ENCODE results near the gene CCDC66. TPM values are rescaled to one million over a fixed set of nuclear protein-coding genes. Genes with fewer than 3 reads are reported as not detected.
"Not testable (repeated sequence)": the region's sequence is repeated elsewhere in the genome, so short reads cannot be mapped to it uniquely, and the experiment has no call there.

The CCDC66 gene
- total RNA-seq, 4 donors from 2014 or later = 13.1 to 48.1 (median 21.4) TPM

- intact Hi-C loops (cut with DNase I; ENCODE audit: low total_unique reads) = no loop called here
- TF ChIP-seq EP300 (IDR thresholded peaks at IDR 0.05; ENCODE audit: low read depth) = no peak
- TF ChIP-seq POLR2AphosphoS5 (IDR thresholded peaks at IDR 0.05) = no peak
- no peak for TF ChIP-seq CTCF (IDR thresholded peaks at IDR 0.05)
- TF ChIP-seq POLR2A (IDR thresholded peaks at IDR 0.05) = no peak
- in situ Hi-C loops (cut with MboI; ENCODE audit: low pct_ligation_motif_present in 1 of 4, low pct_unique_long_range_greater_than_20kb in 1 of 4, low sequenced_read_pairs in 3 of 4) = no loop called here
- no peak for DNase-seq
- Histone ChIP-seq H3K4me3 (no peak overlapping the region), H3K4me1 (no peaks in the 10 kb centered on the region), H3K36me3 (no peaks in the 10 kb centered on the region), H3K9me3 (no peaks in the 10 kb centered on the region), H3K27ac (no peak overlapping the region), H3K27me3 (no peaks in the 10 kb centered on the region)
- 38 to 66% methylated on average over 2 of the region's 2 CpGs for WGBS, 2 donors (ENCODE audit: low coverage in 1 of 2)
Measured at GRCh38 chr3:56536735-56537134, 20.2 kb upstream of the CCDC66 start.

GRCh38 chr3:56547486-56547885, 9.5 kb upstream of the CCDC66 start:
- DNase-seq = no peak

GRCh38 chr3:56557831-56558170, 826 bp downstream of the CCDC66 start:
- H3K9me3 ChIP-seq = no peaks in the 10 kb centered on the region
- WGBS, 2 donors (ENCODE audit: low coverage in 1 of 2) = 12 to 22% methylated on average over 7 of the region's 7 CpGs
- no peak for DNase-seq
- peaks cover 8 to 21% (median 11%) of the 10 kb centered on the region in 4 donors for H3K4me1 ChIP-seq
- in situ Hi-C loops (cut with MboI; ENCODE audit: low pct_ligation_motif_present in 1 of 4, low pct_unique_long_range_greater_than_20kb in 1 of 4, low sequenced_read_pairs in 3 of 4) (no loop called here), intact Hi-C loops (cut with DNase I; ENCODE audit: low total_unique reads) (no loop called here)
- H3K4me3 ChIP-seq = peak overlapping the region; percentile 64 to 78 (median 72)
- peaks cover 6% of the 10 kb centered on the region for H3K27me3 ChIP-seq
- peak overlapping the region; percentile 89 to 94 (median 92) for H3K27ac ChIP-seq
- TF ChIP-seq EP300 (IDR thresholded peaks at IDR 0.05; ENCODE audit: low read depth) (no peak), CTCF (IDR thresholded peaks at IDR 0.05) (peak in 1 of 5 experiments; percentile 31)
- H3K36me3 ChIP-seq = peaks cover 0 to 23% (median 11%) of the 10 kb centered on the region in 4 donors

More at GRCh38 chr3:56547486-56547885, 9.5 kb upstream of the CCDC66 start:
- intact Hi-C loops (cut with DNase I; ENCODE audit: low total_unique reads) (no loop called here), in situ Hi-C loops (cut with MboI; ENCODE audit: low pct_ligation_motif_present in 1 of 4, low pct_unique_long_range_greater_than_20kb in 1 of 4, low sequenced_read_pairs in 3 of 4) (no loop called here)
- Histone ChIP-seq H3K4me3 (no peak overlapping the region), H3K9me3 (no peaks in the 10 kb centered on the region), H3K27me3 (no peaks in the 10 kb centered on the region), H3K36me3 (no peaks in the 10 kb centered on the region), H3K27ac (no peak overlapping the region), H3K4me1 (no peaks in the 10 kb centered on the region)
- WGBS, 2 donors (ENCODE audit: low coverage in 1 of 2) = 21 to 29% methylated on average over 3 of the region's 3 CpGs
- no peak for TF ChIP-seq CTCF (IDR thresholded peaks at IDR 0.05)
- no peak for TF ChIP-seq EP300 (IDR thresholded peaks at IDR 0.05; ENCODE audit: low read depth)
- no peak for TF ChIP-seq POLR2A (IDR thresholded peaks at IDR 0.05)
- no peak for TF ChIP-seq POLR2AphosphoS5 (IDR thresholded peaks at IDR 0.05)

- WGBS, 2 donors (ENCODE audit: low coverage in 1 of 2) = 95% methylated on average over 1 of the region's 1 CpG; no CpG with 5 or more reads in 1 of the 2 donors
- peaks cover 0 to 27% (median 13%) of the 10 kb centered on the region in 4 donors for H3K36me3 ChIP-seq
- TF ChIP-seq POLR2AphosphoS5 (IDR thresholded peaks at IDR 0.05) (no peak), CTCF (IDR thresholded peaks at IDR 0.05) (no peak), EP300 (IDR thresholded peaks at IDR 0.05; ENCODE audit: low read depth) (no peak), POLR2A (IDR thresholded peaks at IDR 0.05) (no peak)
- intact Hi-C loops (cut with DNase I; ENCODE audit: low total_unique reads) (no loop called here), in situ Hi-C loops (cut with MboI; ENCODE audit: low pct_ligation_motif_present in 1 of 4, low pct_unique_long_range_greater_than_20kb in 1 of 4, low sequenced_read_pairs in 3 of 4) (no loop called here)
- H3K9me3 ChIP-seq = no peaks in the 10 kb centered on the region
- no peak for DNase-seq
- no peak overlapping the region for H3K27ac ChIP-seq
- no peaks in the 10 kb centered on the region for H3K4me1 ChIP-seq
- H3K4me3 ChIP-seq = no peak overlapping the region
- no peaks in the 10 kb centered on the region for H3K27me3 ChIP-seq
Measured at GRCh38 chr3:56573501-56573900, 16.5 kb downstream of the CCDC66 start.

- H3K4me3 ChIP-seq; DNase-seq; H3K27me3 ChIP-seq; H3K9me3 ChIP-seq; intact Hi-C loops (cut with DNase I; ENCODE audit: low total_unique reads); H3K27ac ChIP-seq; H3K4me1 ChIP-seq; in situ Hi-C loops (cut with MboI; ENCODE audit: low pct_ligation_motif_present in 1 of 4, low pct_unique_long_range_greater_than_20kb in 1 of 4, low sequenced_read_pairs in 3 of 4): not testable (repeated sequence)
- 95% methylated on average over 12 of the region's 12 CpGs; no CpG with 5 or more reads in 1 of the 2 donors for WGBS, 2 donors (ENCODE audit: low coverage in 1 of 2)
- peaks cover 0 to 11% (median 5%) of the 10 kb centered on the region in 4 donors for H3K36me3 ChIP-seq
Measured at GRCh38 chr3:56581941-56582340, 25.0 kb downstream of the CCDC66 start.

GRCh38 chr3:56584275-56584674, 27.3 kb downstream of the CCDC66 start:
- H3K4me3 ChIP-seq; intact Hi-C loops (cut with DNase I; ENCODE audit: low total_unique reads): not testable (repeated sequence)

More at GRCh38 chr3:56584275-56584674, 27.3 kb downstream of the CCDC66 start:
- peaks cover 0 to 11% (median 5%) of the 10 kb centered on the region in 4 donors for H3K36me3 ChIP-seq
- DNase-seq; H3K9me3 ChIP-seq; in situ Hi-C loops (cut with MboI; ENCODE audit: low pct_ligation_motif_present in 1 of 4, low pct_unique_long_range_greater_than_20kb in 1 of 4, low sequenced_read_pairs in 3 of 4); H3K4me1 ChIP-seq; H3K27me3 ChIP-seq; H3K27ac ChIP-seq: not testable (repeated sequence)
- WGBS, 2 donors (ENCODE audit: low coverage in 1 of 2) = 91 to 98% methylated on average over 8 to 19 of the region's 28 CpGs

Measured in transverse colon (tissue), 4 donors.